CD1c-positive myeloid dendritic cell (primary cell): ENCODE measurements around the gene KIF5A.
A peak's percentile ranks its signal among the peaks of the same experiment; 100 is the strongest.
"Not testable (repeated sequence)": the region's sequence is repeated elsewhere in the genome, so short reads cannot be mapped to it uniquely, and the experiment has no call there.

Experiments used
- DNase-seq: peaks from one replicate; pipeline ENCODE4 v3.0.0-alpha.2; 2016; ENCODE audit errors: extremely low spot score

KIF5A gene

GRCh38 chr12:57549909-57550640 lies at the start of gene KIF5A:
Gene KIF5A, plus strand, starts transcription at chr12:57550044. Its CDS starts 228 bp downstream, at chr12:57550272.
- DNase-seq = peak; percentile 17

- DNase-seq = no peak
These were observed 49.6 kb upstream of the KIF5A start for GRCh38 chr12:57500213-57500612.

- DNase-seq = not testable (repeated sequence)
These were observed 47.4 kb upstream of the KIF5A start for GRCh38 chr12:57502311-57502969.

- DNase-seq = not testable (repeated sequence)
These were observed 43.3 kb upstream of the KIF5A start for GRCh38 chr12:57506541-57506940.

GRCh38 chr12:57507796-57508195 lies 42.0 kb upstream of the KIF5A start:
- not testable (repeated sequence) for DNase-seq

- DNase-seq = no peak
These were observed 38.7 kb upstream of the KIF5A start for GRCh38 chr12:57511161-57511560.

GRCh38 chr12:57511588-57512325 lies 38.1 kb upstream of the KIF5A start:
- DNase-seq = no peak

GRCh38 chr12:57512665-57513064 lies 37.2 kb upstream of the KIF5A start:
- DNase-seq = no peak

- DNase-seq = no peak
These were observed 36.6 kb upstream of the KIF5A start for GRCh38 chr12:57513266-57513665.

- DNase-seq = not testable (repeated sequence)
These were observed 36.2 kb upstream of the KIF5A start for GRCh38 chr12:57513677-57514076.

GRCh38 chr12:57514246-57514645 lies 35.6 kb upstream of the KIF5A start:
- not testable (repeated sequence) for DNase-seq

- DNase-seq = no peak
These were observed 35.0 kb upstream of the KIF5A start for GRCh38 chr12:57514720-57515407.

GRCh38 chr12:57515408-57515933 lies 34.4 kb upstream of the KIF5A start:
- DNase-seq = no peak

GRCh38 chr12:57515934-57516541 lies 33.8 kb upstream of the KIF5A start:
- DNase-seq = no peak

GRCh38 chr12:57516617-57517153 lies 33.2 kb upstream of the KIF5A start:
- DNase-seq = no peak

- no peak for DNase-seq
These were observed 32.7 kb upstream of the KIF5A start for GRCh38 chr12:57517187-57517586.

GRCh38 chr12:57517718-57518117 lies 32.1 kb upstream of the KIF5A start:
- not testable (repeated sequence) for DNase-seq

- DNase-seq = no peak
These were observed 31.5 kb upstream of the KIF5A start for GRCh38 chr12:57518176-57518919.

- peak; percentile 13 for DNase-seq
These were observed 30.7 kb upstream of the KIF5A start for GRCh38 chr12:57518920-57519795.

- DNase-seq = no peak
These were observed 30.1 kb upstream of the KIF5A start for GRCh38 chr12:57519796-57520052.
